IPS DF 6.9 (cell line): ENCODE data around the gene TP63.

Source experiments
- DNase-seq: peaks from one replicate; pipeline ENCODE4 v3.0.0-alpha.2; 2013; ENCODE audit warnings: low read depth, low spot score
- H3K27ac ChIP-seq: one replicate; pipeline ENCODE4 v1.5.1; 2013; ENCODE audit warnings: low read length, control low read depth
- H3K27me3 ChIP-seq: 2 replicates; pipeline ENCODE4 v1.6.1; 2013; ENCODE audit warnings: mild to moderate bottlenecking, low read length; ENCODE audit not compliant: control insufficient read depth, insufficient read depth
- H3K36me3 ChIP-seq: 2 replicates; pipeline ENCODE4 v1.6.1; 2013; ENCODE audit warnings: low read length; ENCODE audit not compliant: control insufficient read depth, insufficient read depth
- H3K4me1 ChIP-seq: 2 replicates; pipeline ENCODE4 v1.6.1; 2013; ENCODE audit warnings: low read length; ENCODE audit not compliant: control insufficient read depth, insufficient read depth
- H3K4me3 ChIP-seq: 2 replicates; pipeline ENCODE4 v1.5.1; 2013; ENCODE audit warnings: mild to moderate bottlenecking, low read length
- H3K9me3 ChIP-seq: 2 replicates; pipeline ENCODE4 v1.6.1; 2013; ENCODE audit warnings: low read length, inconsistent platforms; ENCODE audit not compliant: control insufficient read depth, insufficient read depth
- WGBS: extraction: QIAGEN DNeasy Blood & Tissue Kit; methylation state at CpG from one replicate; pipeline ENCODE4 v1.1.7; 2013; ENCODE audit warnings: mixed read lengths, missing lambda C conversion rate; ENCODE audit not compliant: insufficient read length, insufficient coverage; 5-methylcytosine and 5-hydroxymethylcytosine counted together

The TP63 gene

GRCh38 chr3:189721873-189722665 is 90.9 kb downstream of the TP63 start:
- no peaks in the 10 kb centered on the region for H3K4me1 ChIP-seq
- H3K27ac ChIP-seq, result no peak overlapping the region
- H3K9me3 ChIP-seq, result no peaks in the 10 kb centered on the region
- no peak for DNase-seq
- no peaks in the 10 kb centered on the region for H3K36me3 ChIP-seq
- WGBS, result no CpG with 5 or more reads among the region's 8 CpGs
- H3K27me3 ChIP-seq, result no peaks in the 10 kb centered on the region
- no peak overlapping the region for H3K4me3 ChIP-seq

DNA sequence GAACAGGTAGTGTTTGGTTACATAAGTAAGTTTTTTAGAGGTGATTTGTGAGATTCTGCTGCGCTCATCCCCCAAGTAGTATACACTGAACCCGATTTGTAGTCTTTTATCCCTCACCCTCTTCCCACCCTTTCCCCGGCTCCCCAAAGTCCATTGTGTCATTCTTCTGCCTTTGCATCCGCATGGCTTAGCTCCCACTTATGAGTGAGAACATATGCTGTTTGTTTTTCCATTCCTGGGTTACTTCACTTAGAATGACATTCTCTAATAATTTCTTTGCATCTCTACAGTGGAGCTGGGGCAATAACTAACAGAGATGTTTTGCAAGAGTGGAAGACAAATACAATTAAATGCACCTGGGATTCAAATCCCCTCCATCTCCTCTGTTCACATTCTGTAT is 93.2 kb downstream of the TP63 start:
- Histone ChIP-seq H3K4me3 (no peak overlapping the region), H3K4me1 (no peaks in the 10 kb centered on the region), H3K27ac (no peak overlapping the region), H3K9me3 (no peaks in the 10 kb centered on the region), H3K36me3 (no peaks in the 10 kb centered on the region), H3K27me3 (no peaks in the 10 kb centered on the region)
- no peak for DNase-seq
- no CpG with 5 or more reads among the region's 4 CpGs for WGBS

GRCh38 chr3:189726277-189726676 is 95.1 kb downstream of the TP63 start:
- Histone ChIP-seq H3K27me3 (no peaks in the 10 kb centered on the region), H3K4me3 (no peak overlapping the region), H3K36me3 (no peaks in the 10 kb centered on the region), H3K4me1 (no peaks in the 10 kb centered on the region), H3K9me3 (no peaks in the 10 kb centered on the region), H3K27ac (no peak overlapping the region)
- WGBS, result no CpG with 5 or more reads among the region's 2 CpGs
- no peak for DNase-seq

- Histone ChIP-seq H3K4me3 (no peak overlapping the region), H3K27ac (no peak overlapping the region), H3K4me1 (no peaks in the 10 kb centered on the region), H3K9me3 (no peaks in the 10 kb centered on the region), H3K27me3 (no peaks in the 10 kb centered on the region), H3K36me3 (no peaks in the 10 kb centered on the region)
- no CpG with 5 or more reads among the region's 1 CpG for WGBS
- DNase-seq, result no peak
Observed at GRCh38 chr3:189727158-189727557, 96.0 kb downstream of the TP63 start.

- no peaks in the 10 kb centered on the region for H3K4me1 ChIP-seq
- no peaks in the 10 kb centered on the region for H3K36me3 ChIP-seq
- no peak overlapping the region for H3K4me3 ChIP-seq
- no peak overlapping the region for H3K27ac ChIP-seq
- H3K9me3 ChIP-seq, result no peaks in the 10 kb centered on the region
- 100% methylated on average over 1 of the region's 4 CpGs for WGBS
- no peaks in the 10 kb centered on the region for H3K27me3 ChIP-seq
- DNase-seq, result no peak
Observed at GRCh38 chr3:189727898-189728297, 96.7 kb downstream of the TP63 start.

DNA sequence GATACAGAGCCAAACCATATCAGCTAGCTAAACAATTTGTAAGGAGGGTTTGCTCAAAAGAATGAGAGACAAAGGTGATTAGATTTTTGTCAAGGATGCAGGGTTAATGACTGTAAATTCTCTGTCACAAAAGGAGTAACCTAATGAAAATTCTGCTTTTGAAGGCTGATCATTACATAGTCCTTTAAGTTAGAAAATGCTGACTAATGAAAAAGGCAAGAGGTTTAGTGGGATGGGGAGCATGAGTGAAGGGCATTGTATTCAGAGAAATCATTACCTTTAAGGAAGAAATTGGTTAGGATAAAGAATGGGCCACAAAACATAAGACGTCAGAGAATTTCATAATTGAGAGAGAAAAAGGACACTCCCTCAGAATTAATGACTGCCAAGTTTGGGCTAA is 97.7 kb downstream of the TP63 start:
- DNase-seq, result no peak
- H3K27ac ChIP-seq, result no peak overlapping the region
- H3K36me3 ChIP-seq, result no peaks in the 10 kb centered on the region
- no peaks in the 10 kb centered on the region for H3K9me3 ChIP-seq
- no peaks in the 10 kb centered on the region for H3K27me3 ChIP-seq
- H3K4me3 ChIP-seq, result no peak overlapping the region
- WGBS, result no CpG with 5 or more reads among the region's 1 CpG
- no peaks in the 10 kb centered on the region for H3K4me1 ChIP-seq

- no peaks in the 10 kb centered on the region; the same call in 1 of the 2 replicates for H3K4me1 ChIP-seq
- no peaks in the 10 kb centered on the region for H3K9me3 ChIP-seq
- DNase-seq, result no peak
- no peaks in the 10 kb centered on the region for H3K36me3 ChIP-seq
- H3K4me3 ChIP-seq, result no peak overlapping the region
- no peak overlapping the region for H3K27ac ChIP-seq
- no peaks in the 10 kb centered on the region for H3K27me3 ChIP-seq
- WGBS, result no CpG with 5 or more reads among the region's 6 CpGs
Observed at GRCh38 chr3:189734061-189734460, 102.9 kb downstream of the TP63 start.

GRCh38 chr3:189735913-189736312 is 104.7 kb downstream of the TP63 start:
- Histone ChIP-seq H3K4me3 (no peak overlapping the region), H3K9me3 (no peaks in the 10 kb centered on the region), H3K27me3 (no peaks in the 10 kb centered on the region), H3K36me3 (no peaks in the 10 kb centered on the region), H3K4me1 (peaks cover 1% of the 10 kb centered on the region; the same call in 1 of the 2 replicates), H3K27ac (no peak overlapping the region)
- no peak for DNase-seq

GRCh38 chr3:189737071-189737470 is 105.9 kb downstream of the TP63 start:
- no peak overlapping the region for H3K4me3 ChIP-seq
- no peak for DNase-seq
- no peak overlapping the region for H3K27ac ChIP-seq
- H3K9me3 ChIP-seq, result no peaks in the 10 kb centered on the region
- no peaks in the 10 kb centered on the region for H3K36me3 ChIP-seq
- no peaks in the 10 kb centered on the region for H3K27me3 ChIP-seq
- no CpG with 5 or more reads among the region's 2 CpGs for WGBS
- peaks cover 1% of the 10 kb centered on the region; the same call in 1 of the 2 replicates for H3K4me1 ChIP-seq

GRCh38 chr3:189737619-189738018 is 106.4 kb downstream of the TP63 start:
- Histone ChIP-seq H3K36me3 (no peaks in the 10 kb centered on the region), H3K4me3 (no peak overlapping the region), H3K4me1 (peaks cover 1% of the 10 kb centered on the region; the same call in 1 of the 2 replicates), H3K27me3 (no peaks in the 10 kb centered on the region), H3K27ac (no peak overlapping the region), H3K9me3 (no peaks in the 10 kb centered on the region)
- no CpG with 5 or more reads among the region's 2 CpGs for WGBS
- no peak for DNase-seq

DNA sequence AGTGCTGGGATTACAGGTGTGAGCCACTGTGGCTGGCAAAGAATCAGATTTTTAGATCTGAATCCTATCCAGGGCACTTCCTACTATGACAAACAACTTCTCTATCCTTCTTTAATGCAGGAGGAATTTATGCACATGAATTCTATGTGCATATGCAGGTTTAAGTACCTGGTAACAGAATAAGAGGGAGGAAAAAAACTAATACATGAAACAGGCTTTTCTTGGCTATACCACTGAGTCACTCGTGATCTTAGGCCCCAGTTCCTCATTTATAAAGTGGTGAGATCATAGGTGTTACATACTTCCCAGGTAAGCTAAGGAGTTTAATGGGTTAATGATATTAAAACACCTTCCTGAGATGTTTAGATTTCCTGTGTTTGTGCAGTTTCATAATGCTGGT is 108.2 kb downstream of the TP63 start:
- no peaks in the 10 kb centered on the region for H3K9me3 ChIP-seq
- DNase-seq, result no peak
- no peak overlapping the region for H3K4me3 ChIP-seq
- no peaks in the 10 kb centered on the region for H3K27me3 ChIP-seq
- peaks cover 1% of the 10 kb centered on the region; the same call in 1 of the 2 replicates for H3K4me1 ChIP-seq
- no peaks in the 10 kb centered on the region for H3K36me3 ChIP-seq
- H3K27ac ChIP-seq, result no peak overlapping the region
- no CpG with 5 or more reads among the region's 1 CpG for WGBS
